Measurements from ENCODE around the gene SH2D3C. TPM values are rescaled to one million over a fixed set of nuclear protein-coding genes. Genes with fewer than 3 reads are reported as not detected.

Gene SH2D3C
- total and polyA plus RNA-seq, 2 of the 8 experiments (the other 6 are each of a cell fraction or from before 2014, with no cell fraction given), result 6.4 to 8.1 TPM

DNA sequence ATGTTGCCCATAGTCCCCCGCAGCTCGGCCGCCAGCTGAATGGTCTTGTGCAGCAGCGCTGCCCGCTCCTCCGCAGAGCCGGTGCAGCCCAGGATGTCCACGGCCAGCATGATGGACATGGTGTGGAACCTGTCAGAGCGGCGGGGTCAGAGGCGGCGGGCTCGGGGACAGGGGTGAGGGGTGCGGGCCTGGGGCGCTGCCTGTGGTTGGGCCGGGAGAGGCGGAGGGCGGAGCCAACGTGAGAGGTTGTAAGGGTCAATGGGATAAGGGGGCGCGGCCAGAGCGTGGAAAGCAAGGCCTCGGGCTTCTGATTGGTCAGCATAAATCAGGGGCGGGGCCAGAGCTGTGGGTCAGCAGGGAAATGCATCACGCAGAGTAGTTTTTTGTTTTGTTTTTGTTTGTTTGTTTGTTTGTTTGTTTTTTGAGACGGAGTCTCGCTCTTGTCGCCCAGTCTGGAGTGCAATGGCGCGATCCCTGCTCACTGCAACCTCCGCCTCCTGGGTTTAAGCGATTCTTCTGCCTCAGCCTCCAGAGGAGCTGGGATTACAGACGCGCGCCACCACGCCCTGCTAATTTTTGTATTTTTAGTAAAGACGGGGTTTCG, 36.5 kb downstream of the SH2D3C start (continued):
- TF ChIP-seq BACH1 (IDR thresholded peaks at IDR 0.05; ENCODE audit: low read length), result no peak
